Smooth muscle cell (in vitro differentiated cells): ENCODE measurements around the gene SH3RF3. TPM values are rescaled to one million over a fixed set of nuclear protein-coding genes. Genes with fewer than 3 reads are reported as not detected.

ENCODE experiments used
- DNase-seq: peaks from one replicate; lab custom pipeline; 2025; ENCODE audit not compliant: unreplicated experiment; lab: John Stamatoyannopoulos, UW
- H2AFZ ChIP-seq: fragments of 200-600 bp; sonication (generic); 2 replicates; pipeline ENCODE4 v1.6.0; 2016; ENCODE audit warnings: antibody characterized with exemption, low read depth, mild to moderate bottlenecking
- H3F3A ChIP-seq: fragments of 200-600 bp; sonication (generic); 2 replicates; pipeline ENCODE4 v1.6.0; 2017; ENCODE audit warnings: antibody characterized with exemption, low read depth
- H3K27ac ChIP-seq: fragments of 200-600 bp; sonication (generic); 2 replicates; pipeline ENCODE4 v1.5.1; 2016; ENCODE audit warnings: low read depth, mild to moderate bottlenecking
- H3K27me3 ChIP-seq: fragments of 200-600 bp; sonication (generic); 2 replicates; pipeline ENCODE4 v1.6.1; 2016; ENCODE audit warnings: low read depth, mild to moderate bottlenecking
- H3K36me3 ChIP-seq: fragments of 200-600 bp; sonication (generic); 2 replicates; pipeline ENCODE4 v1.5.1; 2016; ENCODE audit warnings: low read depth
- H3K4me1 ChIP-seq: fragments of 200-600 bp; sonication (generic); 2 replicates; pipeline ENCODE4 v1.5.1; 2016; ENCODE audit warnings: low read depth
- H3K4me2 ChIP-seq: fragments of 200-600 bp; sonication (generic); 2 replicates; pipeline ENCODE4 v1.6.0; 2016; ENCODE audit warnings: mild to moderate bottlenecking
- H3K4me3 ChIP-seq: fragments of 200-600 bp; sonication (generic); 2 replicates; pipeline ENCODE4 v1.5.1; 2016; ENCODE audit warnings: mild to moderate bottlenecking
- H3K79me2 ChIP-seq: fragments of 200-600 bp; sonication (generic); 2 replicates; pipeline ENCODE4 v1.6.0; 2016; ENCODE audit warnings: low read depth, mild to moderate bottlenecking
- H3K9ac ChIP-seq: fragments of 200-600 bp; sonication (generic); 2 replicates; pipeline ENCODE4 v1.6.0; 2016; ENCODE audit warnings: low read depth
- H3K9me3 ChIP-seq: fragments of 200-600 bp; sonication (generic); replicated peaks from 2 replicates; pipeline ENCODE4 v1.5.1; 2016; ENCODE audit warnings: low read depth
- H4K20me1 ChIP-seq: fragments of 200-600 bp; sonication (generic); 2 replicates; pipeline ENCODE4 v1.6.0; 2016; ENCODE audit warnings: low read depth
- CTCF ChIP-seq: fragments of 200-600 bp; sonication (generic); IDR thresholded peaks from 2 replicates; pipeline ENCODE4 v1.5.1; 2017; ENCODE audit warnings: borderline replicate concordance, mild to moderate bottlenecking, antibody characterized with exemption; ENCODE audit not compliant: insufficient read depth, poor library complexity, severe bottlenecking
- WGBS: methylation state at CpG from one replicate; pipeline ENCODE4 v1.1.7; 2016; ENCODE audit warnings: low lambda C conversion rate; 5-methylcytosine and 5-hydroxymethylcytosine counted together
- polyA plus RNA-seq: library from polyadenylated mRNA; unstranded; fragments of >200 nt; fragmentation: Nextera tagmentation; extraction: Ambion mirVana; gene quantifications from 2 replicates; pipeline ENCODE4 v1.2.1, GENCODE V29; 2016
- total RNA-seq: library from RNA; depleted of rRNA; stranded (reverse); fragments of >200 nt; gene quantifications from 2 replicates; pipeline ENCODE4 v1.2.3, GENCODE V29; 2014

The SH3RF3 gene
- total and polyA plus RNA-seq, 2 experiments from 2014 or later = 6.6 to 11.8 TPM

GRCh38 chr2:109448207-109448606 lies 319.2 kb downstream of the SH3RF3 start:
- Histone ChIP-seq H3K9me3 (peaks cover 11% of the 10 kb centered on the region), H3K27me3 (no peaks in the 10 kb centered on the region), H4K20me1 (no peaks in the 10 kb centered on the region), H3F3A (peaks cover 26% of the 10 kb centered on the region), H3K79me2 (no peaks in the 10 kb centered on the region), H3K36me3 (peaks cover 12% of the 10 kb centered on the region), H3K27ac (peak overlapping the region; percentile 86), H3K4me2 (peak overlapping the region; percentile 61), H3K4me1 (peaks cover 5% of the 10 kb centered on the region), H3K4me3 (no peak overlapping the region), H3K9ac (no peak overlapping the region), H2AFZ (no peak overlapping the region)
- TF ChIP-seq CTCF = no peak
- 91% methylated on average over 4 of the region's 4 CpGs for WGBS
- DNase-seq = no peak

- no peaks in the 10 kb centered on the region for H3K79me2 ChIP-seq
- no peak overlapping the region for H3K4me3 ChIP-seq
- WGBS = 91% methylated on average over 20 of the region's 20 CpGs
- H3K4me1 ChIP-seq = peaks cover 5% of the 10 kb centered on the region
- TF ChIP-seq CTCF = no peak
- DNase-seq = no peak
- H3K9me3 ChIP-seq = peaks cover 6% of the 10 kb centered on the region
- H3K27ac ChIP-seq = no peak overlapping the region
- H3K27me3 ChIP-seq = no peaks in the 10 kb centered on the region
- H2AFZ ChIP-seq = no peak overlapping the region
- H3K36me3 ChIP-seq = peaks cover 7% of the 10 kb centered on the region
- no peak overlapping the region for H3K9ac ChIP-seq
- no peaks in the 10 kb centered on the region for H4K20me1 ChIP-seq
- peaks cover 26% of the 10 kb centered on the region for H3F3A ChIP-seq
- H3K4me2 ChIP-seq = no peak overlapping the region
These were observed 320.2 kb downstream of the SH3RF3 start for GRCh38 chr2:109448946-109449788.

GRCh38 chr2:109450574-109451273 lies 321.7 kb downstream of the SH3RF3 start:
- Histone ChIP-seq H3K9me3 (no peaks in the 10 kb centered on the region), H3K4me1 (peaks cover 5% of the 10 kb centered on the region), H3K4me2 (no peak overlapping the region), H2AFZ (no peak overlapping the region), H3K27ac (no peak overlapping the region), H3K79me2 (no peaks in the 10 kb centered on the region), H3K27me3 (no peaks in the 10 kb centered on the region), H3K4me3 (no peak overlapping the region), H3F3A (peaks cover 26% of the 10 kb centered on the region), H3K36me3 (no peaks in the 10 kb centered on the region), H3K9ac (no peak overlapping the region), H4K20me1 (no peaks in the 10 kb centered on the region)
- WGBS = 87% methylated on average over 12 of the region's 12 CpGs
- TF ChIP-seq CTCF = no peak
- no peak for DNase-seq
